Ramos (cell line): Measurements from ENCODE around the gene VHLL.
"Not testable (repeated sequence)": the region's sequence is repeated elsewhere in the genome, so short reads cannot be mapped to it uniquely, and the experiment has no call there.

Experiments
- in situ Hi-C: fragments of 300-500 bp; cut with MboI; formaldehyde crosslinking; loops from one replicate; pipeline ENCODE4 v1.14.3; 2022; ENCODE audit warnings: low sequenced_read_pairs; ENCODE audit not compliant: unreplicated experiment

VHLL gene

GRCh38 chr1:156298852-156299357, at the start of gene VHLL:
VHLL (minus strand) TSS chr1:156299307; CDS start chr1:156299189, 118 bp downstream.
- in situ Hi-C loops, result no loop called here

- in situ Hi-C loops, result no loop called here
Measured at GRCh38 chr1:156347331-156347730, 48.2 kb upstream of the VHLL start.

- in situ Hi-C loops, result no loop called here
Measured at GRCh38 chr1:156346636-156347035, 47.5 kb upstream of the VHLL start.

- in situ Hi-C loops, result not testable (repeated sequence)
Measured at GRCh38 chr1:156346035-156346434, 46.9 kb upstream of the VHLL start.

- in situ Hi-C loops, result no loop called here
Measured at GRCh38 chr1:156344409-156344808, 45.3 kb upstream of the VHLL start.

GRCh38 chr1:156342166-156342955, 43.3 kb upstream of the VHLL start:
- in situ Hi-C loops, result no loop called here

- in situ Hi-C loops, result no loop called here
Measured at GRCh38 chr1:156338180-156338976, 39.3 kb upstream of the VHLL start, which contains the start of the genes CCT3 and TSACC. CCT3 (minus strand) TSS chr1:156338292; CDS start chr1:156338184, 108 bp downstream. TSACC (plus strand) TSS chr1:156338526; CDS start chr1:156339758, 1,232 bp downstream.

GRCh38 chr1:156337888-156338179, 38.7 kb upstream of the VHLL start:
- in situ Hi-C loops, result no loop called here

- in situ Hi-C loops, result no loop called here
Measured at GRCh38 chr1:156337052-156337887, 38.2 kb upstream of the VHLL start.

GRCh38 chr1:156336242-156336641, 37.1 kb upstream of the VHLL start:
- in situ Hi-C loops, result no loop called here

- in situ Hi-C loops, result not testable (repeated sequence)
Measured at GRCh38 chr1:156323179-156323578, 24.1 kb upstream of the VHLL start.

- in situ Hi-C loops, result no loop called here
Measured at GRCh38 chr1:156320560-156320959, 21.5 kb upstream of the VHLL start.

GRCh38 chr1:156319664-156320063, 20.6 kb upstream of the VHLL start:
- in situ Hi-C loops, result loop anchor here (10.0 kb wide), 1 partner anchor 175 kb away; no protein-coding TSS in a partner anchor

- in situ Hi-C loops, result loop anchor here (10.0 kb wide), 1 partner anchor 172 kb away; no protein-coding TSS in a partner anchor
Measured at GRCh38 chr1:156316909-156317308, 17.8 kb upstream of the VHLL start.

GRCh38 chr1:156310962-156311361, 11.9 kb upstream of the VHLL start:
- in situ Hi-C loops, result loop anchor here (10.0 kb wide), 1 partner anchor 166 kb away; no protein-coding TSS in a partner anchor

GRCh38 chr1:156308078-156308477, 9.0 kb upstream of the VHLL start:
- in situ Hi-C loops, result no loop called here

- in situ Hi-C loops, result no loop called here
Measured at GRCh38 chr1:156305215-156305614, 6.1 kb upstream of the VHLL start.

GRCh38 chr1:156303241-156303640, 4.1 kb upstream of the VHLL start:
- in situ Hi-C loops, result no loop called here

- in situ Hi-C loops, result no loop called here
Measured at GRCh38 chr1:156295391-156295947, 3.6 kb downstream of the VHLL start, which contains the start of gene GLMP. GLMP (minus strand) TSS chr1:156295679; CDS start chr1:156295645, 34 bp downstream.

- in situ Hi-C loops, result no loop called here
Measured at GRCh38 chr1:156293895-156294294, 5.2 kb downstream of the VHLL start.
